ENCODE results near the gene GPC2. TPM values are rescaled to one million over a fixed set of nuclear protein-coding genes. Genes with fewer than 3 reads are reported as not detected.
"Not testable (repeated sequence)": the region's sequence is repeated elsewhere in the genome, so short reads cannot be mapped to it uniquely, and the experiment has no call there.

Gene GPC2
- total RNA-seq, 1 donor from 2014 or later = 5.7 TPM

- DNase-seq = no peak
These were observed 23.5 kb upstream of the GPC2 start for GRCh38 chr7:100200693-100201092.

GRCh38 chr7:100198266-100198665 is 21.1 kb upstream of the GPC2 start:
- DNase-seq = no peak

- not testable (repeated sequence) for DNase-seq
These were observed 18.7 kb upstream of the GPC2 start for GRCh38 chr7:100195901-100196322.

GRCh38 chr7:100195222-100195621 is 18.0 kb upstream of the GPC2 start:
- no peak for DNase-seq

- no peak for DNase-seq
These were observed 15.8 kb upstream of the GPC2 start for GRCh38 chr7:100192969-100193368.

GRCh38 chr7:100192281-100192862 is 15.2 kb upstream of the GPC2 start:
- not testable (repeated sequence) for DNase-seq

GRCh38 chr7:100191775-100192174 is 14.6 kb upstream of the GPC2 start:
- DNase-seq = no peak

GRCh38 chr7:100190048-100190711 is 13.0 kb upstream of the GPC2 start:
- peak; percentile 50 for DNase-seq

GRCh38 chr7:100189061-100189460 is 11.9 kb upstream of the GPC2 start:
- DNase-seq = no peak

GRCh38 chr7:100185726-100186125 is 8.5 kb upstream of the GPC2 start:
- DNase-seq = no peak

GRCh38 chr7:100183090-100183489 is 5.9 kb upstream of the GPC2 start:
- not testable (repeated sequence) for DNase-seq

- DNase-seq = not testable (repeated sequence)
These were observed 5.4 kb upstream of the GPC2 start for GRCh38 chr7:100182616-100183015.

GRCh38 chr7:100180084-100180483 is 2.9 kb upstream of the GPC2 start:
- not testable (repeated sequence) for DNase-seq

- DNase-seq = no peak
These were observed 811 bp downstream of the GPC2 start for GRCh38 chr7:100176096-100177044.

- DNase-seq = no peak
These were observed 1.8 kb downstream of the GPC2 start for GRCh38 chr7:100175296-100175935.

GRCh38 chr7:100174582-100174981 is 2.6 kb downstream of the GPC2 start:
- DNase-seq = no peak

- no peak for DNase-seq
These were observed 3.2 kb downstream of the GPC2 start for GRCh38 chr7:100173806-100174495.

- no peak for DNase-seq
These were observed 5.3 kb downstream of the GPC2 start for GRCh38 chr7:100171840-100172239.

- DNase-seq = peak; percentile 32
These were observed 6.0 kb downstream of the GPC2 start for GRCh38 chr7:100171087-100171681.

GRCh38 chr7:100170101-100170897 is 6.9 kb downstream of the GPC2 start:
- no peak for DNase-seq

All from tongue (tissue), 2 donors.